HG03520 (cell line): ENCODE measurements around the gene C1orf53.
"Not testable (repeated sequence)": the region's sequence is repeated elsewhere in the genome, so short reads cannot be mapped to it uniquely, and the experiment has no call there.

ENCODE experiments used
- ATAC-seq: cut with Tn5 transposase; IDR thresholded peaks from one replicate; pipeline ENCODE4 v1.9.1; 2021; ENCODE audit warnings: mild to moderate bottlenecking, moderate library complexity; ENCODE audit not compliant: unreplicated experiment

Gene C1orf53

DNA sequence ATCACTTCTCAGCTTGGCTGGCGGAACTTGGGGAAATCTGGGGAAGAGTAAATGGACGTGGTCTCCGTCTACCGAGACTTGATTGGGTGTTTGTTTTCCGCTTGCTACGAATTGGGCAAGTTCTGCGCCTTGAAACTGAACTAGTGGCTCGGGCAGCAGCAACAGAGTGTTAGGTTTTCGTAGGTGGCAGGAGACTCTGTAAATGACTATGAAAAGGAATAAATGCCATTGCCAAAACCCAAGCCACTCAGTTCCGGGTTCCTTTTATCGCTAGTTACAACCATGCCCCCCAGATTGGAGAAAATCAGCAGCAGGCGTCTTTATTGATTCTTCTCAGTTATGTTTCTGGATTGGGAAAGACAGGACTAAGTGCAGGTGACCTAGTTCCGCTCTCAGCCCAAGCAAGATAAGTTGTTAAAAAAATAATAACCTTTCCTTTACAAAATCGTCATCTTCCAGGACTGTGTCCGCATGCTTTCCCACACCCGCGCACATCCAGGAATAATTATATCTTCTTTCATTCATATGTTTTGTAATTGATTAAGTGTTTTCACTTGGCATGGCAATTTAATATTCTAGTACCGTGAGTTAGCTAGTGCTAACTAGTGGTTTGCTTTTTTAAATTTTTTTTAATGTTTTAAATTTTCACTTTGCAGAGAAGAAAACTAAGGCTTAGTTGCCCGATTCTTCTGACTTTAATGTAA, 18.1 kb downstream of the C1orf53 start:
- no peak for ATAC-seq

GRCh38 chr1:197921235-197922069, 19.0 kb downstream of the C1orf53 start:
- no peak for ATAC-seq

- no peak for ATAC-seq
Measured at GRCh38 chr1:197922070-197922390, 19.6 kb downstream of the C1orf53 start.

GRCh38 chr1:197923038-197923437, 20.6 kb downstream of the C1orf53 start:
- ATAC-seq, result no peak

DNA sequence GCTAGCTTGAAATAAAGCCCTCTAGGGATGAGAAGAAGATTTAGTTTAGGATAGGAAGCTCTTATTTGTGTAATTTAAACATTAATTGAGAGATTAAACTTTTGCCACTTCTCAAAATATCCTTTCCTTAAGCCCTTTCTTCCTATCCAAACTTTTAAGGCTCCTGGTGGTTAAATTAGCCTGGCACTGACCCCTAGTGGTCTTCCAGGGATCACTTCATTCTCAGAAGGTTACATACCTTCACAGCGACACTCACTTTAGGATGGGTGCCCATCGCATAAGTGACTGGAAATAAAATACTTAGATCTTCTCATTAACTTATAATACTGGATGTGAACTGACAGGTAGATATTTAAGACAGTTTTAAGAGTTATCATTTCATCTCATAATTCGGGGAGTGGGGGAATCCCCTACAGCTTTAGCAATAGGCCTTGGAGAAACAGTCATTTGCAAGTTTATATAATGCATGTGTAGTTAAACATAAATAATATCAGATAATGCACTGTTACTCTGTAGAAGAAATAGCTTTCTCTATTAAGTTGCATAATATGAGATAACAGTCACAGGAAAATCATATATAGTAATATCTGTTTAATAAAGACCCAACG, 22.2 kb downstream of the C1orf53 start:
- ATAC-seq, result peak; percentile 57

- no peak for ATAC-seq
Measured at GRCh38 chr1:197927908-197928665, 25.7 kb downstream of the C1orf53 start.

- ATAC-seq, result peak; percentile 61
Measured at GRCh38 chr1:197928849-197929336, 26.5 kb downstream of the C1orf53 start.

DNA sequence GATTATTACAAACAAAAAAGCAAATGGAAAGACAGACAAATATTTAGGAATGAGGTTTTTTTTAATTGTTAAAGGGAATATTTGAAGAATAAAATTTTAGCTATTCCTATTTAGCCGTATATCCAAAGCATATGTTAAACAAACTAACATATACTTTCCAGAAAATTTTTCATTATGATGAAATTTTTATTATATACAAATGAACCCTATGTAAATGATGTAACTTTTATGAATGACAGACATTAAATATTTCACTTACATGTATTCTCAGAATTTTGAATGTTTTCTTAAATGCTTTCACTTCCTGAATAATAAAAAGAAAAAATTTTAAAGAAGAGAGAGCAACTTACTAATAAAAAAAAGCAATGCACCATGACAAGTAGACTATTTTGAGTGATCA, 30.6 kb downstream of the C1orf53 start:
- ATAC-seq, result no peak

DNA sequence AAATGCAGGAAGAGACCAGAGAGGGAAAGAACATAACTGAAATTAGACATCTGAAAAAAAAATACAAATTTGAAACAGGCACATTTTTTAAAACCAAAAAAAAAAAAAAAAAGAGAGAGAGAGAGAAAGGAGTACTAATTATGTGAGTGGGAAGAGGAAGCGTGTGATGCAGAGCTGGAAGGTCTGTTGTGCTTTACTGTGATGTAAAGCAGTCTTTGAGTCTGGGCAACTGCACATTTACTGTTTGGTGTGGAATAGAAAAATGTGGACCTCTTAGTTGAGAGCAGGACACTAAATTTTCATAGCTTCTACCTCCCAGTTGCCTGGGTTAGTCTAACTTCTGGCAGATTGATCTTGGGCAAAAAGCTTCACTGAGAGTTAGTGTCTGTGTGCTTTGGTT, 31.2 kb downstream of the C1orf53 start:
- ATAC-seq, result no peak

- no peak for ATAC-seq
Measured at GRCh38 chr1:197937381-197937780, 35.0 kb downstream of the C1orf53 start.

DNA sequence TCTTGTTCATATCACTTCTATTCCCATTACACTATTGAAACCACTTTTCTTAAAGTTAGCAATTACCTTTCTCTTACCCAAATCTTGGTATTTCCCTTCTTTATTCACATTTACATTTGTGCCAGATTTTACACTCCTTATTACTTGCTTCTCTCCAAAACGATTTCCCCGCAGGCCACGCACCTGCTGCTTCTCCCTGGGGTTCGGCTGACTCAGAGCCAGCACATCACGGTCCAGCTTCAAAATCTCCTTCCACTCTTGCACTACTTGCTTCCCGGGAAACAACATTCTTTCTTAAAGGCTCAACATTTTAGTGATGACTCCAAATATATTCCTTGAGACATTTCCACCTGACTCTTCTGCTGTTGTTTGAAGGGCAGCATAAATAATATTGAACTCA, 35.5 kb downstream of the C1orf53 start:
- no peak for ATAC-seq

DNA sequence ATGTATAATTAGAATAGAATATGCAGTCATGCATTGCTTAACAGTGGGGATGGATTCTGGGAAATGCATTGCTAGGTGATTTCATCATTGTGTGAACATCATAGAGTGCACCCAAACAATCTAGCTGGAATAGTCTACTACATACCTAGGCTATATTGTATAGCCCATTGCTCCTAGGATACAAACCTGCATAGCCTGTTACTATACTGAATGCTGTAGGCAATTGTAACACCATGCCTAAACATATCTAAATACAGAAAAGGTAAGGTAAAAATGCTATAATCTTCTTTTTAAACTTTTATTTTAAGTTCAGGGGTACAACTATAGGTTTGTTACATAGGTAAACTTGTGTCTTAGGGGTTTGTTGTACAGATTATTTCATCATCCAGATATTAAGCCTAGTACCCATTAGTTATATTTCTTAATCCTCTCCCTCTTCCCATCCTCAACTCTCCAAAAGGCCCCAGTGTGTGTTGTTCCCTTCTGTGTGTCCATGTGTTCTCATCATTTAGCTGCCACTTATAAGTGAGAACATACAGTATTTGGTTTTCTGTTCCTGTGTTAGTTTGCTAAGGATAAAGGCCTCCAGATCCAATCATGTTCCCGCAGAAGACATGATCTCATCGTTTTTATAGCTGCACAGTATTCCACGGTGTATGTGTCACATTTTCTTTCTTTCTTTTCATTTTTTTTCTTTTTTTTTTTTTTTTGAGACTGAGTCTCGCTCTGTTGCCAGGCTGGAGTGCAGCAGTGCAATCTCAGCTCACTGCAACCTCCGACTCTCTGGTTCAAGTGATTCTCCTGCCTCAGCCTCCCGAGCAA, 36.9 kb downstream of the C1orf53 start:
- ATAC-seq, result not testable (repeated sequence)

GRCh38 chr1:197942042-197942441, 39.6 kb downstream of the C1orf53 start:
- ATAC-seq, result no peak

DNA sequence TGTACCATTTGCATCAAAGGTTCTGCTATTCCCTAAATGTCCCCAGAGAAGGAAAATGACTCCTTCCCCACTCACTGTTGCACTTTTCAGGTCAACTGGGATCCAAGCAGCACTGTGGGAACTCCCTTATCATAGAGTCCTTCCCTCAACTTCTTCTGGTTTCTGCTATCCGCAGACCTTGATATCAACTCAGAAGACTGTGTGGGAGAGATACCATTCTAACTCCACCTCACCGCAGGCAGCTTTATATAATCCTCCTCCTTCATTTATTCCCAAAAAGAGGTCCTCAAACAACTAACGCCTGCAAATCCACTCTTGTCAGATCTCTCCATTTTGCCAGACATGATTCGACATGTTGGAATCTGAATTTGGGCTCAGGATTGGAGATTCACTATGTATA, 42.1 kb downstream of the C1orf53 start:
- ATAC-seq, result no peak

DNA sequence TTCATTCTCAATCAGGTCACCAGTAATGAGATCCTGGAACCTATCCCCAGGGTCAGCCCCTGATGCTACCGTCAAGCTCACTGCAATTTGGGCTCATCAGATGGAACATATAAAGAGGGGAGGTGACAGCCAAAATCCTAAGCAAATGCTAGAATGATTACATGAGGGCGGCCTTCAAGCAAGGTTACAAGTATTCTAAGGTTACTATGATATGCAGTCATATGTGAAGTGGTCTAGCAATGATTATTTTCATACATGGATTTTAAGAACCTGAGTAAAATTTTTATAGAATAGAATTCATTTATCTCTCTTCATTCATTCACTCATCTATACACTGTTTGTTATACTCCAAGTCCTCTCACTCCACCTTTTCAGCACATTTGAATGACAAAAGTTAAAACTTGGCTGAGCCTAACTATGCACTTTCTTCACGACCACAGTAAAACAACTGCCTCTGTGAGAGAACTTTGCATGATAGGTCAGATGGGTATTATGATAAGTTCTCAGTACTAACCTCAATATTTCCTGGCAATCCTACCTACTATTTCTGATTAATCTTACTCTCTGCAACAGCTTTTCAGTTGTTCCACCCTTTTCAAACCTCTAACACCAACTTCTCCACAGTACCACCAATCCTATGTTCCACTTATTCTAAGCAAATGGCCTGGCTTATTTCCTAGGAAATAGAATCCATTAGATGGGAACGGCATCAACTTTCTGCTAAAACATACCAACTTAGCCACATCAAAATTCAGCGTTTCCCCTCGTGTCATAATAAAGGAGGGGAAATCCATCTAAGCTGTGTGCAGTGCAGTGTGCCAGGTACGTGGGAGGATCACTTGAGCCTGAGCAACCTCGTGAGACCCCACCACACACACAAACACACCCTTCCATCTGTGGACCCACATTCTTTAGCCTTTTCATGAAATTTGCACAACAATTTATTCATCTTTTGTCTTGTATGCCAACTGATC, 46.8 kb downstream of the C1orf53 start:
- ATAC-seq, result no peak

DNA sequence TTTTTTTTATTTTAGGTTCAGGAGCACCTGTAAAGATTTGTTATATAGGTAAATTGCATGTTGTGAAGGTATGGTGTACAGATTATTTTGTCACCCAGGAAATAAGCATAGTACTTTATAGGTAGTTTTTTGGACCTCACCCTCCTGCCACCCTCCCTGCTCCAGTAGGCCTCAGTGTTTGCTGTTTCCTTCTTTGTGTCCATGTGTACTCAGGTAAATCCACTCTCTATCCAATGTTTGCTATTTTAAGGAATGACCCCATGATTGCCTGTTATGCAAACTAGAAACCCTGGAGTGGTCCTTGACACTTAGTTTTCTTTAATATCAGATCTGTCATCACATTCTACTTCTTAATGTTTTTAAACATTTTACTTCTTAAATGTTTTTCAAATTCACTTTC, 48.7 kb downstream of the C1orf53 start:
- no peak for ATAC-seq

- no peak for ATAC-seq
Measured at GRCh38 chr1:197951617-197952175, 49.3 kb downstream of the C1orf53 start.

DNA sequence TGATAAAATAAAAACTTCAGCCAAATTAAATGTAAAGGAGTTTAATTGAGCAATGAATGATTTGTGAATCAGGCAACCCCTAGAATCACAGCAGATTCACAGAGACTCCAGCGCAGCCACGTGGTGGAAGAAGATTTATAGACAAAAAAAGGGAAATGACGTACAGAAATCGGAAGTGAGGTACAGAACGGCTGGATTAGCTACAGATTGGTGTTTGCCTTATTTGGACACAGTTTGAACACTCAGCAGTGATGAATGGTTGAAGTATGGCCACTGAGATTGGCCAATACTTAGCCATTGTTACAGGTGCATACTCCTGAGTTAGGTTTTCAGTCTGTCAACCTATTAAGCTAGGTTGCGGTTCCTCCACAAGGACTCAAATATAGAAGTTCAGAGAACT, 51.0 kb downstream of the C1orf53 start:
- not testable (repeated sequence) for ATAC-seq
